ENCODE data around the gene ANGEL2.

DNA sequence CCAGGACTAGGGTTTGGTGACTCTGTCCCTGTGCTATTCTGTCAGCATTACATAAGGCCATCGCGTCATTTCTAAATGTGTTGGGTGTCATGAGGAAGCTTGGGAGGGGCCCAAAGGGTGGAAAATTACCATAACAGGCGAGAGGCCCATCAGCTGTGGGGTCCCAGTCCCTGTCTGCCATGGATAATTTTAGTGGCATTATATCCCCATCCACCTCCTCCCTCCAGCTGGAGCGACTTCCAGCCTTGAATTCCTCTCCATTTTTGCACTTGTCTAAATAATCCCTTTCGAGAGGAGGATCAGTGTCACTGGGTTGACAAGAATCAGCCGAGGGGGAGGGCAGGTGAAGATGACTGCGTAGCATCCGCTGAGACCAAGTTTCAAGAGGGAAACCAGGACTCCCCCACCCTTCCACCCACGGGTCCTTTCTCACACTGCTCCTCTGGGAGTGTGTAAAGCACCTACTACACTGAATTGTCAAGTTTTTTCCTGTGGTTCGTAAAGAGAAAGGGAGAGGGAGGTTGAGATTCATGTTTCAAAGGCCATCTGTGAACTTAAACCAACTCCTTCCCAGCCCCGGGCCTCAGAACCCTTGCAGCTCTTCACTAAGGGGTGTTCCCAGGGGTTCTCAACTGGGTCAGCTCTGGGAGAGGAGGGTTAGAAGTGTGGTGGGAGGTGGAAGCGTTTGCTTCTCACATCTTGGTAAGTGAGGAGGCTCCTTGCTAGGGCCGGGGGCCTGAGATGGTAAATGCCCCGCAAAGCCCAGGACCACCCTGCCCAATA is 36.1 kb downstream of the ANGEL2 start:
- TF ChIP-seq, protein P1, sequence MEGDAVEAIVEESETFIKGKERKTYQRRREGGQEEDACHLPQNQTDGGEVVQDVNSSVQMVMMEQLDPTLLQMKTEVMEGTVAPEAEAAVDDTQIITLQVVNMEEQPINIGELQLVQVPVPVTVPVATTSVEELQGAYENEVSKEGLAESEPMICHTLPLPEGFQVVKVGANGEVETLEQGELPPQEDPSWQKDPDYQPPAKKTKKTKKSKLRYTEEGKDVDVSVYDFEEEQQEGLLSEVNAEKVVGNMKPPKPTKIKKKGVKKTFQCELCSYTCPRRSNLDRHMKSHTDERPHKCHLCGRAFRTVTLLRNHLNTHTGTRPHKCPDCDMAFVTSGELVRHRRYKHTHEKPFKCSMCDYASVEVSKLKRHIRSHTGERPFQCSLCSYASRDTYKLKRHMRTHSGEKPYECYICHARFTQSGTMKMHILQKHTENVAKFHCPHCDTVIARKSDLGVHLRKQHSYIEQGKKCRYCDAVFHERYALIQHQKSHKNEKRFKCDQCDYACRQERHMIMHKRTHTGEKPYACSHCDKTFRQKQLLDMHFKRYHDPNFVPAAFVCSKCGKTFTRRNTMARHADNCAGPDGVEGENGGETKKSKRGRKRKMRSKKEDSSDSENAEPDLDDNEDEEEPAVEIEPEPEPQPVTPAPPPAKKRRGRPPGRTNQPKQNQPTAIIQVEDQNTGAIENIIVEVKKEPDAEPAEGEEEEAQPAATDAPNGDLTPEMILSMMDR (conservative IDR thresholded peaks at IDR 0.05; ENCODE audit: low read length): no peak
- no peak for TF ChIP-seq EZH2phosphoT487 (IDR thresholded peaks at IDR 0.05; ENCODE audit: borderline replicate concordance, low read depth, low read length)

Data from OCI-LY7 (cell line).